Hepatocyte (in vitro differentiated cells): ENCODE results near the gene CRACR2B. TPM values are rescaled to one million over a fixed set of nuclear protein-coding genes. Genes with fewer than 3 reads are reported as not detected.

ENCODE experiments used
- DNase-seq: peaks from one replicate; pipeline ENCODE4 v3.0.0-alpha.2; 2016; ENCODE audit warnings: low spot score
- H2AFZ ChIP-seq: fragments of 200-600 bp; sonication (generic); 2 replicates; pipeline ENCODE4 v1.6.0; 2016; ENCODE audit warnings: antibody characterized with exemption, mild to moderate bottlenecking
- H3K27ac ChIP-seq: fragments of 200-600 bp; sonication (generic); 2 replicates; pipeline ENCODE4 v1.5.1; 2016; ENCODE audit warnings: mild to moderate bottlenecking
- H3K27me3 ChIP-seq: fragments of 200-600 bp; sonication (generic); 2 replicates; pipeline ENCODE4 v1.6.1; 2016
- H3K36me3 ChIP-seq: fragments of 200-600 bp; sonication (generic); replicated peaks from 2 replicates; pipeline ENCODE4 v1.5.1; 2016; ENCODE audit warnings: low read depth; ENCODE audit not compliant: insufficient read depth
- H3K4me1 ChIP-seq: fragments of 200-600 bp; sonication (generic); 2 replicates; pipeline ENCODE4 v1.5.1; 2016; ENCODE audit warnings: mild to moderate bottlenecking, moderate library complexity; ENCODE audit not compliant: insufficient read depth
- H3K4me2 ChIP-seq: fragments of 200-600 bp; sonication (generic); 2 replicates; pipeline ENCODE4 v1.6.0; 2016
- H3K4me3 ChIP-seq: fragments of 200-600 bp; sonication (generic); 2 replicates; pipeline ENCODE4 v1.5.1; 2016; ENCODE audit warnings: mild to moderate bottlenecking
- H3K79me2 ChIP-seq: fragments of 200-600 bp; sonication (generic); 2 replicates; pipeline ENCODE4 v1.6.0; 2017; ENCODE audit warnings: mild to moderate bottlenecking
- H3K9me2 ChIP-seq: fragments of 200-600 bp; sonication (generic); replicated peaks from 2 replicates; pipeline ENCODE4 v1.6.0; 2017; ENCODE audit warnings: mild to moderate bottlenecking; ENCODE audit not compliant: insufficient read depth
- H3K9me3 ChIP-seq: fragments of 200-600 bp; sonication (generic); 2 replicates; pipeline ENCODE4 v1.5.1; 2016; ENCODE audit warnings: low read depth, mild to moderate bottlenecking
- H4K20me1 ChIP-seq: fragments of 200-600 bp; sonication (generic); 2 replicates; pipeline ENCODE4 v1.6.0; 2016; ENCODE audit warnings: mild to moderate bottlenecking; ENCODE audit not compliant: insufficient read depth, poor library complexity, severe bottlenecking
- EZH2 ChIP-seq: fragments of 200-600 bp; sonication (generic); IDR thresholded peaks from 2 replicates; pipeline ENCODE4 v1.6.1; 2016; ENCODE audit warnings: antibody characterized with exemption, mild to moderate bottlenecking, borderline replicate concordance
- EZH2phosphoT487 ChIP-seq: fragments of 200-600 bp; sonication (generic); IDR thresholded peaks from one replicate; pipeline ENCODE4 v1.6.1; 2018; ENCODE audit warnings: antibody characterized with exemption, mild to moderate bottlenecking, low read depth, moderate library complexity; ENCODE audit not compliant: unreplicated experiment, severe bottlenecking
- WGBS: methylation state at CpG from one replicate; pipeline ENCODE4 v1.1.6; 2016; ENCODE audit warnings: low lambda C conversion rate; ENCODE audit errors: missing lambda C conversion rate; 5-methylcytosine and 5-hydroxymethylcytosine counted together
- polyA plus RNA-seq: library from polyadenylated mRNA; unstranded; fragments of >200 nt; fragmentation: Nextera tagmentation; extraction: Ambion mirVana; gene quantifications from 2 replicates; pipeline ENCODE4 v1.2.1, GENCODE V29; 2016
- total RNA-seq: library from RNA; depleted of rRNA; stranded (reverse); fragments of >200 nt; gene quantifications from 2 replicates; pipeline ENCODE4 v1.2.3, GENCODE V29; 2014
- TF ChIP-seq, protein P1 (sequence below): fragments of 200-600 bp; sonication (generic); IDR thresholded peaks from 2 replicates; pipeline ENCODE4 v1.5.1; 2016; ENCODE audit warnings: antibody characterized with exemption, mild to moderate bottlenecking; ENCODE audit not compliant: poor library complexity

Gene CRACR2B
- total and polyA plus RNA-seq, 2 experiments from 2014 or later = 9.7 to 33.2 TPM

DNA sequence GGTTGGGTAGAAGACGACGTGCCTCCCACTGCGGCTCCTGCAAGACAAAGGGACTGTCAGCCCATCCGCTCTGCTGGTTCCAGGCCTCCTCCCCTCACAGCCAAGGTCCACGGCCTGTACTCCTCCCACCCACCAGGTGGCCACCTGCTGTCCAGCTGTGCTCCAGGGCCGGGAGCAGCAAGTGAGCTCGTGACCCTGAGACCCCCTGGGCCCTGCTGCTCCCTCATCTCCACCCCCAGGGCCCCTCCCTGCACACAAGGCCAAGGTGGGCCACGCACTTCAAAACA lies 42.4 kb downstream of the CRACR2B start:
- no peaks in the 10 kb centered on the region for H3K36me3 ChIP-seq
- no peak for DNase-seq
- TF ChIP-seq, protein P1, sequence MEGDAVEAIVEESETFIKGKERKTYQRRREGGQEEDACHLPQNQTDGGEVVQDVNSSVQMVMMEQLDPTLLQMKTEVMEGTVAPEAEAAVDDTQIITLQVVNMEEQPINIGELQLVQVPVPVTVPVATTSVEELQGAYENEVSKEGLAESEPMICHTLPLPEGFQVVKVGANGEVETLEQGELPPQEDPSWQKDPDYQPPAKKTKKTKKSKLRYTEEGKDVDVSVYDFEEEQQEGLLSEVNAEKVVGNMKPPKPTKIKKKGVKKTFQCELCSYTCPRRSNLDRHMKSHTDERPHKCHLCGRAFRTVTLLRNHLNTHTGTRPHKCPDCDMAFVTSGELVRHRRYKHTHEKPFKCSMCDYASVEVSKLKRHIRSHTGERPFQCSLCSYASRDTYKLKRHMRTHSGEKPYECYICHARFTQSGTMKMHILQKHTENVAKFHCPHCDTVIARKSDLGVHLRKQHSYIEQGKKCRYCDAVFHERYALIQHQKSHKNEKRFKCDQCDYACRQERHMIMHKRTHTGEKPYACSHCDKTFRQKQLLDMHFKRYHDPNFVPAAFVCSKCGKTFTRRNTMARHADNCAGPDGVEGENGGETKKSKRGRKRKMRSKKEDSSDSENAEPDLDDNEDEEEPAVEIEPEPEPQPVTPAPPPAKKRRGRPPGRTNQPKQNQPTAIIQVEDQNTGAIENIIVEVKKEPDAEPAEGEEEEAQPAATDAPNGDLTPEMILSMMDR = peak; percentile 22
- TF ChIP-seq EZH2 = no peak

DNA sequence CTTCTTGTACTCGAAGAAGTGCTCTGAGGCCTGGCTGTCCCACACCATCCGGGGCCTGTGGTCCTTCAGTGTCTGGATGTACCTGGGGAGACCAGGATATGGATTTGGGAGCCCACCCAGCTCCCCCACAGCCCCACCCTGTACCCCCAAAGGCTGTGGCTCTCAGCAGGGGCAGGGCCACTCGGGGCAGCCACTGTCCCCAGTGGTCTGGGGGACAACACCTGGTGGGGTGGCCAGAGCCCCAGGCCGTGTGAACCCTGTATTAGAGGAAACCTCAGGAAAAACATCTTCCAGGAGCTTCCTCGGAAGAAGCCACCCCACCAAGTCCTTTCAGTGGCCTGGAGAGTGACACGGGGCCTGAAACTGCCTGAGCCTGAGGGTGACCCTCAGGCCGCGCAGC lies 42.7 kb downstream of the CRACR2B start:
- TF ChIP-seq EZH2 (no peak), EZH2phosphoT487 (no peak)
- TF ChIP-seq, protein P1 = no peak
- H2AFZ ChIP-seq = no peak overlapping the region
- no peak for DNase-seq
- H3K36me3 ChIP-seq = no peaks in the 10 kb centered on the region
- no peak overlapping the region for H3K27ac ChIP-seq
- H3K79me2 ChIP-seq = no peaks in the 10 kb centered on the region
- H4K20me1 ChIP-seq = no peaks in the 10 kb centered on the region
- H3K4me1 ChIP-seq = no peaks in the 10 kb centered on the region
- no peak overlapping the region for H3K4me3 ChIP-seq
- 88% methylated on average over 8 of the region's 8 CpGs for WGBS
- no peak overlapping the region for H3K4me2 ChIP-seq
- no peaks in the 10 kb centered on the region for H3K27me3 ChIP-seq
- H3K9me2 ChIP-seq = no peaks in the 10 kb centered on the region
- H3K9me3 ChIP-seq = no peaks in the 10 kb centered on the region

More for the DNA sequence above, 42.4 kb downstream of the CRACR2B start:
- no peak overlapping the region for H2AFZ ChIP-seq
- no peaks in the 10 kb centered on the region for H3K27me3 ChIP-seq
- no peak overlapping the region for H3K4me2 ChIP-seq
- 44% methylated on average over 5 of the region's 8 CpGs for WGBS
- no peaks in the 10 kb centered on the region for H3K9me3 ChIP-seq
- H3K27ac ChIP-seq = no peak overlapping the region
- H3K4me3 ChIP-seq = no peak overlapping the region
- no peaks in the 10 kb centered on the region for H3K79me2 ChIP-seq
- no peaks in the 10 kb centered on the region for H4K20me1 ChIP-seq
- no peaks in the 10 kb centered on the region for H3K9me2 ChIP-seq
- no peaks in the 10 kb centered on the region for H3K4me1 ChIP-seq

DNA sequence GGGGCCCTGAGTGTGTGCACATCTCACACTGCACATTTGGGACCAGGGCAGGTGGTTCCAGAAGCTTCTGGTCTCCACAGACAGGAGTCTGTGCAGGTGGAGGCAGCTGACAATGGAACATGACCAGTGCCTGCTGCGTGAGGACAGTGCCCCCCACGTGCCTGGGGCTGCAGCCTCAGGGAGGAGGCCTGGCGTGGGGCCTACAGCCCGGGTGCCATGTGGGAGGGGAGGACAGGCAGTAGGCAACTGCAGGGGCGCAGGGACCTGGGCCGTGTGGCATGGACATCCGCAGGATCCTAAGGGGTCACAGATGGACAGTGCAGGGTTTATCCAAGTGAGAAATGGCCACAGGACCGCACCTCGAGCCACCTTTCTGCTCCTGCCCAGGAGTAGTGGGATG lies 43.8 kb downstream of the CRACR2B start:
- H2AFZ ChIP-seq = no peak overlapping the region
- no peak for DNase-seq
- no peaks in the 10 kb centered on the region for H3K9me2 ChIP-seq
- WGBS = 84% methylated on average over 9 of the region's 9 CpGs
- no peak overlapping the region for H3K27ac ChIP-seq
- no peaks in the 10 kb centered on the region for H4K20me1 ChIP-seq
- H3K4me2 ChIP-seq = no peak overlapping the region
- no peaks in the 10 kb centered on the region for H3K27me3 ChIP-seq
- H3K4me1 ChIP-seq = no peaks in the 10 kb centered on the region
- H3K36me3 ChIP-seq = no peaks in the 10 kb centered on the region
- TF ChIP-seq EZH2phosphoT487 = no peak
- TF ChIP-seq, protein P1 = no peak
- no peak for TF ChIP-seq EZH2
- no peak overlapping the region for H3K4me3 ChIP-seq
- no peaks in the 10 kb centered on the region for H3K9me3 ChIP-seq
- no peaks in the 10 kb centered on the region for H3K79me2 ChIP-seq

DNA sequence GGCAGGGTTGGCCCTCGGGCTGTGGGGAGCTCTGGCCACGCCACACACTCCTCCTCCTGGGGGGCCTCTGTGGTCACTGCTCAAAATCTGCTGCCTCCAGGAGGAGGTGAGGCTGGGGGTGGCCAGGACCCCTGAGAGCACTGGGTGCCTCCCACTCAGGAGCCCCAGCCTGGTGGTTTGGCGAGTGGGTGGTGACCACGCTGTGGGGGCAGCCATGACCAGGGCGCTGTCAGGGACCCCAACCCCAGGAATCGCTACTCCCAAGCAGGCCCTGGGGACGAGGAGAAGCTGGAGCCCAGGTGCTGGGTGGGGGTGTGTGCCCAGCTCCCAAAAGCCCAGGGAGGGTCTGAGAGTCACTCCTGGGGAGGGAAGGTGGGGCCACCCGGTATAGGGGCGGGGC lies 45.1 kb downstream of the CRACR2B start:
- Histone ChIP-seq H3K27me3 (no peaks in the 10 kb centered on the region), H3K4me3 (no peak overlapping the region), H3K27ac (no peak overlapping the region), H2AFZ (no peak overlapping the region), H4K20me1 (no peaks in the 10 kb centered on the region), H3K9me3 (no peaks in the 10 kb centered on the region), H3K9me2 (no peaks in the 10 kb centered on the region), H3K36me3 (no peaks in the 10 kb centered on the region), H3K79me2 (no peaks in the 10 kb centered on the region), H3K4me2 (no peak overlapping the region), H3K4me1 (no peaks in the 10 kb centered on the region)
- 97% methylated on average over 9 of the region's 9 CpGs for WGBS
- TF ChIP-seq, protein P1 = no peak
- no peak for DNase-seq
